GM12878 (cell line): ENCODE results near the gene SUMF1. TPM values are rescaled to one million over a fixed set of nuclear protein-coding genes. Genes with fewer than 3 reads are reported as not detected.

ENCODE experiments used
- ATAC-seq: fragments of 200-7000 bp; cut with Tn5 transposase; 3 replicates; pipeline ENCODE4 v1.9.1; 2020; ENCODE audit warnings: mild to moderate bottlenecking, moderate library complexity
- BruUV-seq: library from RNA; stranded (reverse); fragments of 400-500 nt; replicated peaks from 2 replicates; lab custom pipeline; 2021; lab: Mats Ljungman, UMichigan
- CTCF ChIA-PET: fragments of 300-600 bp; sonication (Branson Sonifier 250); formaldehyde crosslinking; extraction: SDS; loops from one replicate; lab custom pipeline; 2021; ENCODE audit warnings: inconsistent platforms; lab: Yijun Ruan, JAX
- POLR2A ChIA-PET: fragments of 350-600 bp; formaldehyde crosslinking; extraction: SDS; loops from one replicate; lab custom pipeline; 2021; ENCODE audit warnings: inconsistent platforms; lab: Charles Lee
- RAD21 ChIA-PET: fragments of 300-600 bp; sonication (Branson Sonifier 250); formaldehyde crosslinking; loops from one replicate; lab custom pipeline; 2023; ENCODE audit warnings: antibody characterized with exemption; ENCODE audit not compliant: unreplicated experiment; lab: Charles Lee
- SMC1A ChIA-PET: fragments of 300-600 bp; sonication (Branson Sonifier 250); formaldehyde crosslinking; loops from one replicate; lab custom pipeline; 2023; ENCODE audit not compliant: unreplicated experiment, uncharacterized antibody; lab: Charles Lee
- DNase-seq: peaks from one replicate; pipeline ENCODE4 v3.0.0-alpha.2; 2011; ENCODE audit warnings: low read depth, low spot score
- FAIRE-seq: peaks from 3 replicates; lab custom pipeline; 2011; peaks lifted over from hg19 to GRCh38; lab: Jason Lieb, UNC
- H2AFZ ChIP-seq: 2 replicates; pipeline ENCODE4 v1.6.0; 2011; ENCODE audit warnings: low read depth, low read length, control low read depth; ENCODE audit not compliant: control insufficient read depth
- H3K27ac ChIP-seq: 2 replicates; pipeline ENCODE4 v1.5.1; 2011; ENCODE audit warnings: control low read depth; ENCODE audit not compliant: control insufficient read depth, insufficient read depth
- H3K27me3 ChIP-seq, 2 experiments: replicated peaks in 1 of 2; 2 replicates each; pipeline versions ENCODE4 v1.6.0 to v1.6.1; 2011; ENCODE audit warnings: low read length in 1 of 2; ENCODE audit not compliant: control insufficient read depth in 2 of 2, insufficient read depth in 2 of 2
- H3K36me3 ChIP-seq, 2 experiments: 2 replicates each; pipeline ENCODE4 v1.5.1; 2011; ENCODE audit warnings: low read length in 1 of 2; ENCODE audit not compliant: control insufficient read depth in 2 of 2, insufficient read depth in 2 of 2
- H3K4me1 ChIP-seq: 2 replicates; pipeline ENCODE4 v1.6.1; 2011; ENCODE audit warnings: mild to moderate bottlenecking, low read length, moderate library complexity, mixed read lengths; ENCODE audit not compliant: control insufficient read depth, insufficient read depth
- H3K4me2 ChIP-seq: 2 replicates; pipeline ENCODE4 v1.6.0; 2011; ENCODE audit warnings: control low read depth; ENCODE audit not compliant: control insufficient read depth, insufficient read depth
- H3K4me3 ChIP-seq: fragments of 200-600 bp; sonication (generic); 2 replicates; pipeline ENCODE4 v1.5.1; 2016
- H3K79me2 ChIP-seq: 2 replicates; pipeline ENCODE4 v1.6.0; 2011; ENCODE audit warnings: low read length; ENCODE audit not compliant: control insufficient read depth, insufficient read depth
- H3K9ac ChIP-seq: 2 replicates; pipeline ENCODE4 v1.8.0; 2011; ENCODE audit warnings: low read length, control low read depth, mixed read lengths; ENCODE audit not compliant: control insufficient read depth, insufficient read depth
- H3K9me3 ChIP-seq: replicated peaks from 3 replicates; pipeline ENCODE4 v1.5.1; 2011; ENCODE audit warnings: mild to moderate bottlenecking, low read length; ENCODE audit not compliant: control insufficient read depth, insufficient read depth
- H4K20me1 ChIP-seq: 2 replicates; pipeline ENCODE4 v1.6.0; 2011; ENCODE audit not compliant: control insufficient read depth, insufficient read depth
- CEBPZ ChIP-seq: fragments of 150-350 bp; IDR thresholded peaks from 2 replicates; pipeline ENCODE4 v1.6.1; 2016; ENCODE audit warnings: low read depth, low read length
- NBN ChIP-seq: fragments of 450-650 bp; IDR thresholded peaks from 2 replicates; pipeline ENCODE4 v1.6.1; 2016
- NFXL1 ChIP-seq: fragments of 450-650 bp; IDR thresholded peaks from 2 replicates; pipeline ENCODE4 v1.6.1; 2017; ENCODE audit warnings: antibody characterized with exemption, mild to moderate bottlenecking, borderline replicate concordance
- POLR2A ChIP-seq: IDR thresholded peaks from 2 replicates; pipeline ENCODE4 v1.6.1; 2011; ENCODE audit warnings: low read depth, mild to moderate bottlenecking, low read length
- SPI1 ChIP-seq: IDR thresholded peaks from 2 replicates; pipeline ENCODE4 v1.6.1; 2011; ENCODE audit warnings: low read depth, mild to moderate bottlenecking, low read length, moderate library complexity, borderline replicate concordance; ENCODE audit not compliant: insufficient read depth
- TBL1XR1 ChIP-seq: IDR thresholded peaks from 2 replicates; pipeline ENCODE4 v1.6.1; 2012; ENCODE audit warnings: low read depth, low read length, improper control_type of control experiment
- TCF12 ChIP-seq: IDR thresholded peaks from 2 replicates; pipeline ENCODE4 v1.6.1; 2011; ENCODE audit warnings: low read depth, mild to moderate bottlenecking, low read length
- ZNF217 ChIP-seq: fragments of 450-650 bp; IDR thresholded peaks from 2 replicates; pipeline ENCODE4 v1.6.1; 2017; ENCODE audit warnings: antibody characterized with exemption, mild to moderate bottlenecking
- ZNF274 ChIP-seq: IDR thresholded peaks from one replicate; pipeline ENCODE4 v1.8.0; 2011; ENCODE audit not compliant: insufficient read length, insufficient read depth
- WGBS: methylation state at CpG from one replicate; pipeline ENCODE4 v1.1.6; 2016; ENCODE audit warnings: low lambda C conversion rate; ENCODE audit not compliant: insufficient replicate concordance, insufficient coverage; ENCODE audit errors: missing lambda C conversion rate; 5-methylcytosine and 5-hydroxymethylcytosine counted together
- in situ Hi-C: fragments of 300-500 bp; cut with MboI; formaldehyde crosslinking; loops from 9 replicates; pipeline ENCODE4 v1.14.3; 2018; ENCODE audit warnings: mixed read lengths
- intact Hi-C: fragments of 100-400 bp; cut with micrococcal nuclease; formaldehyde crosslinking; loops from one replicate; pipeline ENCODE4 v1.14.2; 2022; ENCODE audit not compliant: unreplicated experiment
- polyA plus RNA-seq, 11 experiments: library from polyadenylated mRNA; depleted of rRNA in 4 of 11; unstranded in 6 of 11; stranded (reverse) in 5 of 11; fragments of >200 nt; fragmentation: Nextera tagmentation in 4 of 11; fragmentation: Illumina TruSeq in 1 of 11; extraction: Ambion mirVana in 4 of 11; extraction: Trizol in 1 of 11; gene quantifications; 1 replicate in 1 of 11; 2 replicates in 10 of 11; pipeline versions ENCODE4 v1.2.1 to v1.2.3, GENCODE V29; 2011 to 2016; ENCODE audit warnings: inconsistent platforms in 2 of 11, missing spikeins in 2 of 11, low read depth in 1 of 11
- total RNA-seq, 4 experiments: library from RNA; depleted of rRNA in 3 of 4; stranded (reverse); fragments of >200 nt in 3 of 4; fragmentation: Illumina TruSeq in 1 of 4; extraction: Trizol in 1 of 4; gene quantifications; 2 replicates each; pipeline versions ENCODE4 v1.2.1 to v1.2.3, GENCODE V29; 2013 to 2021
- TF ChIP-seq, protein P1 (sequence below): IDR thresholded peaks from 2 replicates; pipeline ENCODE4 v1.6.1; 2012; ENCODE audit warnings: low read depth, low read length, improper control_type of control experiment
- TF ChIP-seq, protein P2 (sequence below): fragments of 450-650 bp; IDR thresholded peaks from 2 replicates; pipeline ENCODE4 v1.6.1; 2014; ENCODE audit warnings: mild to moderate bottlenecking

The SUMF1 gene
- total and polyA plus RNA-seq, 10 of the 15 experiments (the other 5 are each of a cell fraction or from before 2014, with no cell fraction given): 3.2 to 14.3 (median 8.5) TPM

DNA sequence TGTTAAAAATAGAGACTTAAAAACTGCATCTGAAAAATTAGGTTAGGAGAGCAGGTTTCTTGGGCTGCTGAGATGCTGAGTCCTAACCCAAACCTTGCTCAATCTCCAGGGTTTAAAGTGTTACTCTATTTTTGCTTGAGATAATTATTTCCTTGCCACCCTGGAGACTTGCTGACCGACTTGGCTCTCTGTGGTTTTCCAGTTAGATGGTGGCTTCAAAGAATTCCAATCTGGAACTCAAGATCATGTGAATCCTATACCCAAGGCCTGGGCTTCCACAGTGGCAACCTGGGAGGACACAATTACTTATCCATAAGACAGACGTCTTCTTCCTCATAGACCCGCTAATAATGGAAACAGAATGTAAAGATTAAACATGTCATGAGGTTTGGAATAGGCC is 47.7 kb downstream of the SUMF1 start (continued):
- TF ChIP-seq, protein P1, sequence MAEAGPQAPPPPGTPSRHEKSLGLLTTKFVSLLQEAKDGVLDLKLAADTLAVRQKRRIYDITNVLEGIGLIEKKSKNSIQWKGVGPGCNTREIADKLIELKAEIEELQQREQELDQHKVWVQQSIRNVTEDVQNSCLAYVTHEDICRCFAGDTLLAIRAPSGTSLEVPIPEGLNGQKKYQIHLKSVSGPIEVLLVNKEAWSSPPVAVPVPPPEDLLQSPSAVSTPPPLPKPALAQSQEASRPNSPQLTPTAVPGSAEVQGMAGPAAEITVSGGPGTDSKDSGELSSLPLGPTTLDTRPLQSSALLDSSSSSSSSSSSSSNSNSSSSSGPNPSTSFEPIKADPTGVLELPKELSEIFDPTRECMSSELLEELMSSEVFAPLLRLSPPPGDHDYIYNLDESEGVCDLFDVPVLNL: no peak
- no peak for TF ChIP-seq NFXL1

DNA sequence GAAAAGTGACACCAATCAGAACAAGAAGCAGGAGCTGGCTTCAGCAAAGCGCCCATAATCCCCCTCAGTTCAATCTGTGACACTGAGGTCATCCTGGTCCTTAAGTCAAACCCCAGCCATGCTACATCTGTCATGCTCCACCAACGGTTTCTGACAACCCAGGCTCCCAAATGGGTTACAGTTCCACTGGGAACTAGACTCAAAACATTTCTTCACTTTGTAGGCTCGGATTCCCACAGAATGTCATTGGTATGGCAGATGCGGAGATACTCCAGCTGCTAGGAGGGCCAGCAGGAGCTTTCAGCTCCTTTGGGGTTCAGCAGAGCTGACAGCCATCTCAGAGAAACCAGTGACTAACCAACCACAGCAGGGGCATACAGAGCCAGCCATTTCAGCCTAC is 48.9 kb downstream of the SUMF1 start:
- Histone ChIP-seq H3K27ac (no peak overlapping the region), H3K36me3 (no peaks in the 10 kb centered on the region; a peak in 1 of 4 replicates), H3K4me1 (no peaks in the 10 kb centered on the region; the same call in 1 of the 2 replicates), H3K4me2 (no peak overlapping the region), H3K79me2 (no peaks in the 10 kb centered on the region), H2AFZ (no peak overlapping the region), H3K27me3 (no peaks in the 10 kb centered on the region), H3K9me3 (no peaks in the 10 kb centered on the region)
- in situ Hi-C loops: no loop called here
- ATAC-seq (no peak), FAIRE-seq (no peak), DNase-seq (no peak)
- ChIA-PET POLR2A (no interaction called here), SMC1A (no interaction called here), CTCF (no interaction called here), RAD21 (no interaction called here)
- no TSS peak for BruUV-seq
- intact Hi-C loops: no loop called here
- TF ChIP-seq ZNF274 (no peak), CEBPZ (no peak), NBN (no peak), SPI1 (no peak), TBL1XR1 (no peak), TCF12 (no peak), ZNF217 (no peak), POLR2A (no peak)
- TF ChIP-seq, protein P1: no peak
- TF ChIP-seq, protein P2, sequence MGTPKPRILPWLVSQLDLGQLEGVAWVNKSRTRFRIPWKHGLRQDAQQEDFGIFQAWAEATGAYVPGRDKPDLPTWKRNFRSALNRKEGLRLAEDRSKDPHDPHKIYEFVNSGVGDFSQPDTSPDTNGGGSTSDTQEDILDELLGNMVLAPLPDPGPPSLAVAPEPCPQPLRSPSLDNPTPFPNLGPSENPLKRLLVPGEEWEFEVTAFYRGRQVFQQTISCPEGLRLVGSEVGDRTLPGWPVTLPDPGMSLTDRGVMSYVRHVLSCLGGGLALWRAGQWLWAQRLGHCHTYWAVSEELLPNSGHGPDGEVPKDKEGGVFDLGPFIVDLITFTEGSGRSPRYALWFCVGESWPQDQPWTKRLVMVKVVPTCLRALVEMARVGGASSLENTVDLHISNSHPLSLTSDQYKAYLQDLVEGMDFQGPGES: no peak
- TF ChIP-seq, all 136 proteins: peak for 0
- Histone ChIP-seq H3K4me3 (no peak overlapping the region), H3K9ac (no peak overlapping the region), H4K20me1 (no peaks in the 10 kb centered on the region)
- 79% methylated on average over 4 of the region's 4 CpGs for WGBS
